Osteocyte (in vitro differentiated cells): ENCODE results near the gene GPR179. TPM values are rescaled to one million over a fixed set of nuclear protein-coding genes. Genes with fewer than 3 reads are reported as not detected.

ENCODE experiments used
- DNase-seq: peaks from one replicate; pipeline ENCODE4 v3.0.0; 2021; ENCODE audit warnings: mixed read lengths; ENCODE audit not compliant: unreplicated experiment; ENCODE audit errors: extremely low spot score
- H3K27ac Mint-ChIP-seq: one replicate; pipeline ENCODE4 v1.8.0; 2021; ENCODE audit warnings: mild to moderate bottlenecking, mixed read lengths; ENCODE audit not compliant: unreplicated experiment
- H3K27me3 Mint-ChIP-seq: one replicate; pipeline ENCODE4 v1.8.0; 2021; ENCODE audit warnings: mixed read lengths; ENCODE audit not compliant: unreplicated experiment
- H3K36me3 Mint-ChIP-seq: one replicate; pipeline ENCODE4 v1.8.0; 2021; ENCODE audit warnings: mixed read lengths; ENCODE audit not compliant: unreplicated experiment
- H3K4me1 Mint-ChIP-seq: one replicate; pipeline ENCODE4 v1.8.0; 2021; ENCODE audit warnings: mixed read lengths; ENCODE audit not compliant: unreplicated experiment
- H3K4me3 Mint-ChIP-seq: one replicate; pipeline ENCODE4 v1.8.0; 2021; ENCODE audit warnings: mild to moderate bottlenecking, moderate library complexity, mixed read lengths; ENCODE audit not compliant: unreplicated experiment
- H3K9me3 Mint-ChIP-seq: one replicate; pipeline ENCODE4 v1.8.0; 2021; ENCODE audit warnings: mixed read lengths; ENCODE audit not compliant: unreplicated experiment
- CTCF ChIP-seq: fragments of 200-600 bp; sonication (generic); IDR thresholded peaks from 2 replicates; pipeline ENCODE4 v1.5.0; 2021; ENCODE audit warnings: antibody characterized with exemption, mild to moderate bottlenecking, moderate library complexity
- total RNA-seq: library from RNA; stranded (reverse); gene quantifications from 2 replicates; pipeline ENCODE4 v1.2.1, GENCODE V29; 2021

The GPR179 gene
- total RNA-seq, 1 donor from 2014 or later = 0.13 TPM

- no peak overlapping the region for H3K4me3 Mint-ChIP-seq
- no peak for TF ChIP-seq CTCF
- DNase-seq = no peak
- no peaks in the 10 kb centered on the region for H3K9me3 Mint-ChIP-seq
- H3K27ac Mint-ChIP-seq = no peak overlapping the region
- no peaks in the 10 kb centered on the region for H3K4me1 Mint-ChIP-seq
- H3K27me3 Mint-ChIP-seq = peaks cover 23% of the 10 kb centered on the region
- no peaks in the 10 kb centered on the region for H3K36me3 Mint-ChIP-seq
Measured at GRCh38 chr17:38329808-38330730, 13.7 kb downstream of the GPR179 start.

- Mint-ChIP-seq H3K36me3 (no peaks in the 10 kb centered on the region), H3K27me3 (peaks cover 23% of the 10 kb centered on the region), H3K9me3 (no peaks in the 10 kb centered on the region), H3K27ac (no peak overlapping the region), H3K4me1 (no peaks in the 10 kb centered on the region), H3K4me3 (no peak overlapping the region)
- TF ChIP-seq CTCF = no peak
- no peak for DNase-seq
Measured at GRCh38 chr17:38329284-38329683, 14.5 kb downstream of the GPR179 start.

GRCh38 chr17:38328620-38329019 lies 15.1 kb downstream of the GPR179 start:
- H3K4me3 Mint-ChIP-seq = no peak overlapping the region
- H3K4me1 Mint-ChIP-seq = no peaks in the 10 kb centered on the region
- TF ChIP-seq CTCF = no peak
- H3K27ac Mint-ChIP-seq = no peak overlapping the region
- DNase-seq = no peak
- H3K36me3 Mint-ChIP-seq = peaks cover 3% of the 10 kb centered on the region
- H3K27me3 Mint-ChIP-seq = peaks cover 22% of the 10 kb centered on the region
- no peaks in the 10 kb centered on the region for H3K9me3 Mint-ChIP-seq

GRCh38 chr17:38327936-38328335 lies 15.8 kb downstream of the GPR179 start:
- DNase-seq = no peak
- no peak overlapping the region for H3K27ac Mint-ChIP-seq
- no peak for TF ChIP-seq CTCF

GRCh38 chr17:38326996-38327792 lies 16.6 kb downstream of the GPR179 start:
- no peaks in the 10 kb centered on the region for H3K9me3 Mint-ChIP-seq
- peaks cover 20% of the 10 kb centered on the region for H3K27me3 Mint-ChIP-seq
- H3K36me3 Mint-ChIP-seq = peaks cover 15% of the 10 kb centered on the region
- no peak for DNase-seq
- peak overlapping the region; percentile 4 for H3K27ac Mint-ChIP-seq
- H3K4me1 Mint-ChIP-seq = no peaks in the 10 kb centered on the region
- H3K4me3 Mint-ChIP-seq = no peak overlapping the region
- TF ChIP-seq CTCF = no peak

More at GRCh38 chr17:38327936-38328335, 15.8 kb downstream of the GPR179 start:
- no peak overlapping the region for H3K4me3 Mint-ChIP-seq
- H3K27me3 Mint-ChIP-seq = peaks cover 20% of the 10 kb centered on the region
- H3K4me1 Mint-ChIP-seq = no peaks in the 10 kb centered on the region
- H3K9me3 Mint-ChIP-seq = no peaks in the 10 kb centered on the region
- peaks cover 10% of the 10 kb centered on the region for H3K36me3 Mint-ChIP-seq
